Measurements from ENCODE around the gene MAPRE2.

The MAPRE2 gene

DNA sequence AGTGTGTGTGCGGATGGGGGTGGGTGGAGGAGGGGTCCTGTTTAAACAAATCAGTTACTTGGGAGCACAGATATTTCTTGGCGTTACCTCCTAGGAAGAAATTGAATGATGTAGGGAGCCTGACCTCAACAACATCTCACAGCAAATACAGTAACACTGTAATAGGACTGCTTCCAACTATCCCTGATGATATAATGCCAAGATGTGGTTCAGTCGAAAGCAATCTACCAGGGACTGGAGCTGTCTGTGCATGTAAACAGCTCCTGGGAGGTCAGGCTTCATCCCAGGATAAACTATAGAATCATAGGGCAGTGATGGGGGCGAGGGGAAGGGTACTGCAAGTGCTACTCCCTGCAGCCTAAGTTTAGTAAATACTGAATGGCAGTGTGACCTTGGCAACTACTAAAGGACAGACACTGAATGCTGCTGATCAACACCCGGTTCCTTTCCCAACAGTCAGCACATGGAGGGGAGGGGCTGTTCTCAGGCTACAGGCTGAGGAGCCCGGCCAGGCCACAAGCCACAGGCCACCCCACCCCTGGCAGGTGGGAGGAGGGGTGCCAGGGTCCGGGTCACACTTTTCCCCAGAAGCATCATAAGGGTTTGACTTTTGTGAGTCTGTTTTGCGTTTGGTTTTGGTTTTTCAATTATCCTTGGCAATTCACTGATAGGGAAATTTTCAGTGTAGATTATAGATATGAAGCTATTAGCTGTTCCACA is 114.3 kb downstream of the MAPRE2 start:
- H3K27me3 ChIP-seq (ENCODE audit: insufficient read depth, insufficient read length), result no peaks in the 10 kb centered on the region
- TF ChIP-seq ZNF274 (IDR thresholded peaks at IDR 0.05; ENCODE audit: low read depth, low read length) (no peak), YY1 (IDR thresholded peaks at IDR 0.05; ENCODE audit: insufficient read depth, insufficient read length) (no peak), SUZ12 (IDR thresholded peaks at IDR 0.05; ENCODE audit: extremely low read depth, insufficient read depth, insufficient read length) (no peak)
- H3K9ac ChIP-seq (ENCODE audit: insufficient read length, low read depth), result no peak overlapping the region
- H3K9me3 ChIP-seq (ENCODE audit: insufficient read depth, low read length), result no peaks in the 10 kb centered on the region
- H3K36me3 ChIP-seq (ENCODE audit: insufficient read depth, insufficient read length, low read length), result no peaks in the 10 kb centered on the region
- no peak for DNase-seq (ENCODE audit: low read depth, low spot score)
- no peak overlapping the region for H3K4me3 ChIP-seq (ENCODE audit: insufficient read length, low read depth)
- H3K4me1 ChIP-seq (ENCODE audit: insufficient read depth, insufficient read length), result peaks cover 2% of the 10 kb centered on the region

DNA sequence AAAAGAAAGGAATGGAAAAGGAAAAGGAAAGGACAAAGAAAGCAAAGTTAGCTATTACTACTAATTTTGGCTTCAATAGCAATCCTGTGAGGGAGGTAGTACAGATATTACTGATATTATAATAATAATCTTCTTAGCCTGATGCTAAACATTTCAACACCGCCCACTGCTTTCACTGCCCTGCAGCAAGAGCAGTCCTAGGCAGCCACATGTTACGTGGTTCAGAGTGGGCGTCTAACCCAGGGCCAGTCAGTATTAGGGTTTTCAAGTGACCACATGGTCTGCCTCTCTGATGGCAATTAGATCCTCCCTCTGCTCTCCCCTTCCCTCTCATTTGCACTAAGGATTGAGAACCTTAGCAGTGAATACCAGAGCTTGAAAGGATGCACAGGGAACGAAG is 116.0 kb downstream of the MAPRE2 start:
- H3K9ac ChIP-seq (ENCODE audit: insufficient read length, low read depth), result no peak overlapping the region
- TF ChIP-seq SUZ12 (IDR thresholded peaks at IDR 0.05; ENCODE audit: extremely low read depth, insufficient read depth, insufficient read length), result no peak
- no peak for TF ChIP-seq YY1 (IDR thresholded peaks at IDR 0.05; ENCODE audit: insufficient read depth, insufficient read length)
- TF ChIP-seq ZNF274 (IDR thresholded peaks at IDR 0.05; ENCODE audit: low read depth, low read length), result no peak
- no peaks in the 10 kb centered on the region for H3K9me3 ChIP-seq (ENCODE audit: insufficient read depth, low read length)
- no peaks in the 10 kb centered on the region for H3K36me3 ChIP-seq (ENCODE audit: insufficient read depth, insufficient read length, low read length)
- H3K4me3 ChIP-seq (ENCODE audit: insufficient read length, low read depth), result no peak overlapping the region
- DNase-seq (ENCODE audit: low read depth, low spot score), result no peak
- no peaks in the 10 kb centered on the region for H3K27me3 ChIP-seq (ENCODE audit: insufficient read depth, insufficient read length)
- no peaks in the 10 kb centered on the region for H3K4me1 ChIP-seq (ENCODE audit: insufficient read depth, insufficient read length)

DNA sequence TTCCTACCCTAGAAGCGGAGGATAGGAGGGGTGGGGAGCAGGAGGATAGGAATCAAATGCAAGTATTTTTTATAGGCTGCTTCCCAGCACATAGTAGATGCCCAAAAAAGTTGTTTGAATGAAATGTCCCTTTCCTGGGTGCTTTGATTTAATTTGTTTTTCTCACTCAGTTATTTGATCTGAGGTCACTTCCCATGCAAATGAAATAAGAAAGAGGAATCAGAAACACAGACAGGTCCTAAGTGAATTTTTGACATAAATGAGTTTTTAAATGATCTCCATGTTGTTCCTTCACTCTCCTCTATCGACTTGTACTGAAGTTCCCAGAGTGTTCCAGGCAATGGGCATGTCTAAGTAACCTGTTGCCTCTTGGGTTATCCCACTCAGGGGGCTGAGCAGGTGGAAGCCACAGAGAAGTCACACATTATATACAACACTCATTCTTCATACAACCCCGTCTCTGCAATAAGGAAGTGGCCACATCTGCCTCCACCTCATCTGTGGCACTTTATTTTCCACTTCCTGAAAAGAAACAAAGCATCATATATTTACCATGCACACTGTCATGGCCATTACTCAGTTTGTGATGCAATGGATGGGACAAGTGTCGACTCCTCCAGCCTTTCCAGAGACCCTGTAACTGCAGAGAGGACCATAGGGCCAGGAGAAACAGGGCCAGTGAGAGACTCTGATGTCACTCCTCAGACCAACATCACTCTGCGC is 117.7 kb downstream of the MAPRE2 start:
- Histone ChIP-seq H3K4me1 (ENCODE audit: insufficient read depth, insufficient read length) (no peaks in the 10 kb centered on the region), H3K36me3 (ENCODE audit: insufficient read depth, insufficient read length, low read length) (no peaks in the 10 kb centered on the region), H3K27me3 (ENCODE audit: insufficient read depth, insufficient read length) (no peaks in the 10 kb centered on the region), H3K9me3 (ENCODE audit: insufficient read depth, low read length) (no peaks in the 10 kb centered on the region), H3K9ac (ENCODE audit: insufficient read length, low read depth) (no peak overlapping the region), H3K4me3 (ENCODE audit: insufficient read length, low read depth) (no peak overlapping the region)
- no peak for TF ChIP-seq SUZ12 (IDR thresholded peaks at IDR 0.05; ENCODE audit: extremely low read depth, insufficient read depth, insufficient read length)
- TF ChIP-seq ZNF274 (IDR thresholded peaks at IDR 0.05; ENCODE audit: low read depth, low read length), result no peak
- no peak for TF ChIP-seq YY1 (IDR thresholded peaks at IDR 0.05; ENCODE audit: insufficient read depth, insufficient read length)
- no peak for DNase-seq (ENCODE audit: low read depth, low spot score)

DNA sequence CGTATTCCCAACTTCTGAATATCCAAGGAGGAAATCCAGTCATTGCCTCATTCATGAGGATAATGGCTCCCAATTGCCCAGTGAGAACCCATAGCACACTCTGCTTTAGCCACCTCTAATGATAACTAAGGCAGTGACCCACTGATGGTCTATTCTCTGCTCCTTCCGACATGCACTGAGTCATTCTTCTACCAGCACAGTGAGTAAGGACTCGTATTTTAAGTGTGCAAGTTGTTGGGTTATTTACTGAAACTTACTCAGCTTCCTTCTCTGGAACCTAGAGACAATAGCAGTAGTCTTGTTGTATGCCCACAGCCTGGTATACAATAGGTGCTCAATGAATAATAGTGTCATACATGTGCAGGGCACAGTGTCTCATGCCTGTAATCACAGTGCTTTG is 118.6 kb downstream of the MAPRE2 start:
- H3K4me1 ChIP-seq (ENCODE audit: insufficient read depth, insufficient read length), result no peaks in the 10 kb centered on the region
- no peak overlapping the region for H3K9ac ChIP-seq (ENCODE audit: insufficient read length, low read depth)
- H3K9me3 ChIP-seq (ENCODE audit: insufficient read depth, low read length), result no peaks in the 10 kb centered on the region
- no peaks in the 10 kb centered on the region for H3K27me3 ChIP-seq (ENCODE audit: insufficient read depth, insufficient read length)
- no peaks in the 10 kb centered on the region for H3K36me3 ChIP-seq (ENCODE audit: insufficient read depth, insufficient read length, low read length)
- H3K4me3 ChIP-seq (ENCODE audit: insufficient read length, low read depth), result no peak overlapping the region
- no peak for TF ChIP-seq SUZ12 (IDR thresholded peaks at IDR 0.05; ENCODE audit: extremely low read depth, insufficient read depth, insufficient read length)
- DNase-seq (ENCODE audit: low read depth, low spot score), result no peak

DNA sequence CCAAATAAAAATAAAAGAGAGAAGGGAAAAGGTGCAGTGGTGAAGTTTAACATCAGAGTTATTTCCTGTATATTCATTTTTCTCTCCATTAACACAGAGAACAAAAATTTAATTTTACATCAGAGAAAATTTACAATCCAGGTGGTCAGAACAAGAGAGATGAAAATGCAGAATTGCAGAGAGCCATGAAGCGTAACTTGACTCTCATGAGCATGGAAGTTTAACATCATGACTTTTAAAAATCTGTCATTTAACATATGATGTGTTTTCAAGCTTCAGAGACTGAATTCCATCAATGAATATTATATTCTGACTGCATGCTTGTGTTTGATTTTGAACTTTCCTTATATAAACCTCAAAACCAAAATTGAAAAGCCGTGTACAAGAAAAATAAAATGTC is 120.3 kb downstream of the MAPRE2 start:
- Histone ChIP-seq H3K36me3 (ENCODE audit: insufficient read depth, insufficient read length, low read length) (no peaks in the 10 kb centered on the region), H3K27me3 (ENCODE audit: insufficient read depth, insufficient read length) (no peaks in the 10 kb centered on the region), H3K9ac (ENCODE audit: insufficient read length, low read depth) (no peak overlapping the region), H3K4me1 (ENCODE audit: insufficient read depth, insufficient read length) (no peaks in the 10 kb centered on the region), H3K9me3 (ENCODE audit: insufficient read depth, low read length) (no peaks in the 10 kb centered on the region), H3K4me3 (ENCODE audit: insufficient read length, low read depth) (no peak overlapping the region)
- TF ChIP-seq ZNF274 (IDR thresholded peaks at IDR 0.05; ENCODE audit: low read depth, low read length) (no peak), YY1 (IDR thresholded peaks at IDR 0.05; ENCODE audit: insufficient read depth, insufficient read length) (no peak)
- DNase-seq (ENCODE audit: low read depth, low spot score), result no peak

DNA sequence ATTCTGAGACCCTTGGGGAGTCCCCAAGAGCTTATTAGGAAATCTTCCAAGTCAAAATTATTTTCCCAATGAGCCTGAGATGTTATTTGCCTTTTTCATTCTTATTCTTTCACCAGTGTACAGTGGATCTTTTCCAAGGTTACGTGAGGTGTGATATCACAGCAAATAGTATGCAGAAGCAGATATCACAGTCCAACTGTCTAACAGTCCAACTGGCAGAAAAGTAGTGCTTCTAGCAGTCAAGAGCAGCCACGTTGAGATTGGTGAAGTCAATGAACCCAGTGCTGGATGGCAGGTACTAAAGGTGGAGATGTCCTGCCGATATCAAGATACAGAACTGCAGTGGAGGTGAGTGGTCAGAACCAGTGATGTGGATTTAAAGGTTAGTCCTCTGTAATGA is 120.7 kb downstream of the MAPRE2 start:
- Histone ChIP-seq H3K9ac (ENCODE audit: insufficient read length, low read depth) (no peak overlapping the region), H3K4me3 (ENCODE audit: insufficient read length, low read depth) (no peak overlapping the region)
- no peak for TF ChIP-seq SUZ12 (IDR thresholded peaks at IDR 0.05; ENCODE audit: extremely low read depth, insufficient read depth, insufficient read length)
- no peak for TF ChIP-seq YY1 (IDR thresholded peaks at IDR 0.05; ENCODE audit: insufficient read depth, insufficient read length)
- TF ChIP-seq ZNF274 (IDR thresholded peaks at IDR 0.05; ENCODE audit: low read depth, low read length), result no peak

DNA sequence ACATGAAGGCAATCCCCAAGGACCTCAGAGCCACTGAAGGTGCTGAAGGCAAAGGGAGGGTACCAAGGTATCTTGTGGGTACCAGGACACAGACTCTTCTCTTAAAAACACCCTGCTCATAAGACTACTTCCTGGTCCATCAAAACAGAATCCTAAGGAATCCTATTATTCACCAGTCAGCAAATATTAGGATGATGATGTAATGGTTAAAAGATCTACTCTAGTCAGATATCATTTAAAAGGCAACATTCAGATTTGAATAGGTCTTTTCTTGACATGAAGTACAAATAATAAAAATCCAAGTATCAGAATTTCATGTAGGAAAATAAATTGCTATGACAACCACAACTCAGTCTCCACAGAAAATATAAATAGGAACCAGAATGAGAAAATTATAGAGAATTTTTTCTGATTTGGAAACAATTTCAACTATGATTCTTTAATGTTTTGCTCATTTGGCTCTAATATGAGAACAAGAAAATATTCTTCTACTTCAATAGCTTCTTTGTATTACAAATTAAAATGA is 121.9 kb downstream of the MAPRE2 start:
- H3K4me1 ChIP-seq (ENCODE audit: insufficient read depth, insufficient read length), result no peaks in the 10 kb centered on the region
- no peaks in the 10 kb centered on the region for H3K9me3 ChIP-seq (ENCODE audit: insufficient read depth, low read length)
- no peak overlapping the region for H3K4me3 ChIP-seq (ENCODE audit: insufficient read length, low read depth)
- H3K36me3 ChIP-seq (ENCODE audit: insufficient read depth, insufficient read length, low read length), result no peaks in the 10 kb centered on the region
- no peak for DNase-seq (ENCODE audit: low read depth, low spot score)
- H3K27me3 ChIP-seq (ENCODE audit: insufficient read depth, insufficient read length), result no peaks in the 10 kb centered on the region
- H3K9ac ChIP-seq (ENCODE audit: insufficient read length, low read depth), result no peak overlapping the region
- TF ChIP-seq ZNF274 (IDR thresholded peaks at IDR 0.05; ENCODE audit: low read depth, low read length) (no peak), YY1 (IDR thresholded peaks at IDR 0.05; ENCODE audit: insufficient read depth, insufficient read length) (no peak), SUZ12 (IDR thresholded peaks at IDR 0.05; ENCODE audit: extremely low read depth, insufficient read depth, insufficient read length) (no peak)

More for the DNA sequence above, 120.7 kb downstream of the MAPRE2 start:
- no peak for DNase-seq (ENCODE audit: low read depth, low spot score)
- Histone ChIP-seq H3K27me3 (ENCODE audit: insufficient read depth, insufficient read length) (no peaks in the 10 kb centered on the region), H3K4me1 (ENCODE audit: insufficient read depth, insufficient read length) (no peaks in the 10 kb centered on the region), H3K36me3 (ENCODE audit: insufficient read depth, insufficient read length, low read length) (no peaks in the 10 kb centered on the region), H3K9me3 (ENCODE audit: insufficient read depth, low read length) (no peaks in the 10 kb centered on the region)

Measured in NT2/D1 (cell line).